WI38 (cell line): Measurements from ENCODE around the gene BIRC5.

Experiments used
- H3K4me3 ChIP-seq: 2 replicates; pipeline ENCODE4 v1.5.1; 2011; ENCODE audit warnings: low read depth, mild to moderate bottlenecking, control low read depth, low read length
- TF ChIP-seq, protein P1 (sequence below): IDR thresholded peaks from 2 replicates; pipeline ENCODE4 v1.5.1; 2012; ENCODE audit warnings: low read depth, mild to moderate bottlenecking, control low read depth, low read length

The BIRC5 gene

DNA sequence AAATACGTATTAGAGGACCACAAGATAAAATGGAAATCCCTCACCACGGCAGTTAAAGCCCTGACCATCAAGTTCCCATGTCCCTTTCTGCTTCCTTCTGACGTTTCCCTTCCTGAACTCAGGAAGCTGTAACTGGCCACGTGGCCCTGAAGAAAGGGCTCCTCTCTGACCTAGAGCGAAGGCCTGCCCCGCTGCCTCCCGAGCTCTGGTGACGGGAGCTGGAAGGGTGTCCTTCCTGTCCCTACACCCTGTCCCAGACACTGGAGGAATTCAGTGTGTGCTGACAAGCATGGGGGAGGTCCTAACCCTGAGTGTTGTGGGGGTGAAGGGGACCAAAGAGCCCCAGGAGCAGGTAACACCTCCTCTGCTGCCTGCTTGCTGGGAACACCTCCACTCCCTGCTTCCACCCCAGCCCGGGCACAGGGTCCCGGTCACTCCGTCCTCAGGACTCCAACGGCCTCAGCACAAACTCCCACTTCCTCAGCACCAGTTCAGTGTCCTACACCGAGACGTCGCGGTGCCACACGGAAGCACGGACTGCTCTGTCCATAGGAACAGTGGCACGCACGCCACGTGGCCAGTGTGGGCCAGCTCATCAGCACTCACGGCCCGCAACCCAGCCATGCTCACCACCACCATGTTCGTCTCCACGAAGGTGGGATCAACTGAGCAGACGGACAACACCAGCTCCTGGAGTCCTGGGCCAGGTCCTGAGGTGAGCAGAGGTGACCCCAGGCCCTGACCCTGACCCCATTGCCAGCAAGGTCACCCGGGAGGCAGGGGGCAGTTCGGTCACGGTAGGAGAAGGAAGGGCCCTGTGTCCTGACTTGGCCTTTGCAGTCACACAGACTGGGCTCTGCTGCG is 34.2 kb downstream of the BIRC5 start:
- H3K4me3 ChIP-seq = no peak overlapping the region
- TF ChIP-seq, protein P1, sequence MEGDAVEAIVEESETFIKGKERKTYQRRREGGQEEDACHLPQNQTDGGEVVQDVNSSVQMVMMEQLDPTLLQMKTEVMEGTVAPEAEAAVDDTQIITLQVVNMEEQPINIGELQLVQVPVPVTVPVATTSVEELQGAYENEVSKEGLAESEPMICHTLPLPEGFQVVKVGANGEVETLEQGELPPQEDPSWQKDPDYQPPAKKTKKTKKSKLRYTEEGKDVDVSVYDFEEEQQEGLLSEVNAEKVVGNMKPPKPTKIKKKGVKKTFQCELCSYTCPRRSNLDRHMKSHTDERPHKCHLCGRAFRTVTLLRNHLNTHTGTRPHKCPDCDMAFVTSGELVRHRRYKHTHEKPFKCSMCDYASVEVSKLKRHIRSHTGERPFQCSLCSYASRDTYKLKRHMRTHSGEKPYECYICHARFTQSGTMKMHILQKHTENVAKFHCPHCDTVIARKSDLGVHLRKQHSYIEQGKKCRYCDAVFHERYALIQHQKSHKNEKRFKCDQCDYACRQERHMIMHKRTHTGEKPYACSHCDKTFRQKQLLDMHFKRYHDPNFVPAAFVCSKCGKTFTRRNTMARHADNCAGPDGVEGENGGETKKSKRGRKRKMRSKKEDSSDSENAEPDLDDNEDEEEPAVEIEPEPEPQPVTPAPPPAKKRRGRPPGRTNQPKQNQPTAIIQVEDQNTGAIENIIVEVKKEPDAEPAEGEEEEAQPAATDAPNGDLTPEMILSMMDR = no peak

DNA sequence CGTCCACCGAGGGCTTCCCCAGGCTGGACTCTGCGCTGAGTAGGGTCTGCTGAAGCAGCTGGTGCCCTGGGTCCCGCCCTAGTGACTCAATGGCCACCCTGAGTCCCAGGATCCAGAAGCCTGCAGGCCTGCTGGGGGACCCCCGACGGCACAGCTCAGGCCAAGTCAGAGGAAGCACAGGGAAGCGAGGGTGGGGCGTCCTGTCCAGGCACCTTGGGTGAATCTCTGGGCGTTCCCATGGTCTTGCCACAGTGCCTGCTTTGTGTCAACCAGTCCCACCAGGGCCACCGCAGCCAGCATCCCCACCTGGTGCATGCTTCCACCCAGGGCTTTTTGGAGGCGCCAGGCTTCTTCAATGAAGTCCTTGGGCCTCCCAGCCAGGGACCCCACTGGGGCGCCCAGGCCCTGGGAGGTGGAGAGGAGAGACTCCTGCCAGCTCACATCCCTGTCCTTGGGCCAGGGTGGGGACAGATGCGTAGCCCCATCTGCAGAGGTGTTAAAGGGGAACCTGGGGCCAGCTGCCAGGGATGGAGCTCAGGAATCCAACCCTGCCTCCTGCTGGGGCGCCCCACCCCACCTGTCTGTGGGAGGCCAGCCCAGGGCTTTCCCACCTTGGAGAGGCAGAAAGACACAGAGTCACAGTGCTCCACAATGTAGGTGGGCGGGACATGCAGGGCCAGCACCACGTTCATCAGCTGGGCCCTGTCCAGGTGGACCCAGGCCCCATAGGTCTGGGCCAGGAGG is 35.2 kb downstream of the BIRC5 start:
- TF ChIP-seq, protein P1 = no peak

DNA sequence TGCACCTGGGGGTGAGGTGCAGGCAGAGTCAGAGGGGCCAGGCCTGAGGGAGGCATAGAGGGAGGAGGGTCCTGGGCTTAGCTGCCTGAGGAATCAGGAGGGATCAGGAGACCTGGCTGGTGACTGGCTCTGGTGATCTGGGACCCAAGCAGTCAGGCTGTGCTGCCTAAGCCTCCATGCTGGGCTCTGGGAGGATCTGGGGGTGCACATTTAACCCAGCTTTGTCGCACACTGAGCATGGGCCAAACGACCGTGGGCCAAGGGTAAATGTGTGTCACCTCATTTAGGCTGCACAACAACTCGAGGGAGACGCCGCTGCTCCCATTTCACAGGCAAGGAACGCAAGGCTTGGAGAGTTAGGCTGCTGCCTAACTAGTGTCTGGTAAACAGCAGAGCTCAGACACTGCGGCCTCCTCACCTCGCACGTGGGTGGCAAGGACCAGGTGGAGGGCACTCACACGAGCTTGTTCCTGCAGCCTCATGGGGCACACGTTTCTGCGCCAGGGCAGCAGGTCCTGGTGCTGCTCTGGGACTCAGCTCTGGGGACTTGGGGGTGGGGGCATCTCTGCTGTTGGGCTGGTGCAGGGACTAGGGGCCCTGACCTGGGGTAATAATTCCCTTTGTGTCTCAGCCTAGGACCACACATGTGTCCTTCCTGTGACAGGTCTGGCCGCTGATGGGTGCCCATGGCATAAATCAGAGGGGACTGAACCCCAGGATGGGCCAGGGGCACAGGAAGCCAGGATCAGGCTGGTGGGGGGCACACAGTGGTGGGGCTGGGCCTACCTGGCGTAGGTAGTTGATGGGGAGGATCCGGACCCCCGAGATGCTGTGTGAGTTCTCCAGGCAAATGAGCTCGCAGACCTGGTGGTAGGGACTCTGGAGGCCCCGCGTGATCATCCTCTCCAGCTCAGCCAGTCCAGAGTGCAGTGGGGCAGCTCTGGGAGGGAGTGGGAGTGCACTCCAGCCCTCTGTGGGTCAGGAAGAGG is 36.1 kb downstream of the BIRC5 start:
- TF ChIP-seq, protein P1 = no peak
- no peak overlapping the region for H3K4me3 ChIP-seq

More for the DNA sequence above, 35.2 kb downstream of the BIRC5 start:
- H3K4me3 ChIP-seq = no peak overlapping the region

DNA sequence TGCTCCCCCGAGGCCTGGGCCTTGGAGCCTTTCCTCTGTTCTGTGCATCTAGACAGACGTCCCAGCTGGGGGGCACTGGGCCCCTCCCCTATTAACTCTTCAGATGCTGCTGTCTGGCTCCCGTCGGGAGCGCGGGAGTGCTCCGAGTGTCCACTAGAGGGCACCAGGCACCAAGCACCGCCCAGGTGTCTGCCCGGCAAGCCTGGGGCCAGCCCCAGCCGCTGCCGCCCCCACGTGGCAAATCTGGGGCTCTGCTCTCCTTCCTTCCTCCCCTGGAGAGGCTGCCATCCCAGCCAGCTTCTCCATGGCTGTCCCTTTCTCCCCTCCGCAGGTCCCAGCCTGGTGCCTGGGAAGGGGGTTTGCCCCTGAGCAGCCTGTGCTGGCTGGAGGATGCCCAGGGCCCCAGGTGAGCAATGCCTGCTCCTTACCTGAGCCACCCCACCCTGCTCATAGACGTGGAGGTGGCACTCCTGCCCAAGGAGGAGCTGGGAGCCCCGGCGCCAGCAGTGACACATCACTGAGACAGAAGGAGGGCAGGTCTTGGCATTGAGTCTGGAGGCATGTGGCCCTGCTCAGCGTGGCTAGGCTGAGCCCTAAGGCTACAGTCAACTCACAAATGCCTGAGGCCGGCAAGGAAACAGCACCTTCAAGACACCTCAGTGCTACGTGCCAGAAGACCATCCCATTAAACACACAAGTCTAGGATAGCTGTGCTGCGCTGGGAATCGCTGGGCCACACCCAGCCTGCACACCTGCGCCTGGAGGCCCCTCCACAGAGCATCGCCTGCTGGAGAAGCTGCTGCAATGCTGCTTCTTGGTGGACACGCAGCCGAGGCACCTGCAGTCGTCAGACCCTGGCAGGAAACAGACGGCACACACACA is 37.1 kb downstream of the BIRC5 start:
- no peak overlapping the region for H3K4me3 ChIP-seq
- TF ChIP-seq, protein P1 = peak; percentile 100

DNA sequence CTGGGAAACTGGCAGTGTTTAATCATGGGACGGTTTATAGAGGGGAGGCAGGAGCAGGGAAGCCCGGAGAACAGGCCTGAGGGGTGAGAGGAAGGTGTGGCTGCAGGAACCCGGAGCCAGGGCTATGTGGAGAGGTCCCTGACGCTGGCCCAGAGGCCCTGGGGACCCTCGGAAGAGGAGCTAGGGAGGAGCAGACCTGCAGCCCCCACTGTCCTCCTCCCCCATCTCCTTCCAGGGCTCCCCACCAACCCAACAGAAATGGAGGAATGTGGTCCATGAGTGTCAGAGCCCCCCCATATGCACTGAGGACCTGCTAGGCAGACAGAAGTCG is 37.7 kb downstream of the BIRC5 start:
- H3K4me3 ChIP-seq = no peak overlapping the region
- TF ChIP-seq, protein P1 = no peak

DNA sequence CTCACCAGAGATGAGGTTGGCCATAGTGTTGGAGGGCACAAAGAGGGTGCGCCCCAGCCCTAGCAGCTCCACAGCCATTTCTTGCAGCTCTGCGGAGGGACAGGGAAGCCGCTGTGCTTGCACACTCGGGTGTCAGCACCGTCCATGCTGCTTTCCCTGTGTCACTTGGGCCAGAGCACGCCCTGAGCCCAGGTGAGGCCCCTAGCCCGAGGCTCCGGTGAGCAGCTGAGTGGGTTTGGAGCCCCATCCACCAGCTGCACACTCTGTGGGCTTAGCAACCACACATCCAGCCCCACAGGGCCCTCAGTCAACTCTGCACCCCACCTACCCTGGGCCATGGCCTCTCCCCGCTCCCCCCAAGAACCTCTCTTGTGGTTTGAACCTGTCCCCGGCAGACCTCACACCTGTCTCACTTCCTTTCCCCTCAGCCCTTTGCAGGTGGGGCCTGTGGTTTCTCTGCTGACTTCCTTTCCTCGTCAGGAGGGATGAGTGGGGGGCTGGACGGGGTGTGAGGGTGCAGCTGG is 38.1 kb downstream of the BIRC5 start:
- no peak overlapping the region for H3K4me3 ChIP-seq
- TF ChIP-seq, protein P1 = no peak
